ENCODE measurements around the gene CDK4. TPM values are rescaled to one million over a fixed set of nuclear protein-coding genes. Genes with fewer than 3 reads are reported as not detected.
A peak's percentile ranks its signal among the peaks of the same experiment; 100 is the strongest.

CDK4 gene
- total and polyA plus RNA-seq, 7 donors, result 38.0 to 105 (median 56.6) TPM

- peak; percentile 33 for TF ChIP-seq CTCF (IDR thresholded peaks at IDR 0.05)
- WGBS, 3 donors, result 38 to 47% (median 44%) methylated on average over 3 of the region's 3 CpGs
- H3K36me3 ChIP-seq (ENCODE audit: insufficient read depth in 1 of 2, low read depth in 1 of 2), result peaks cover 0 to 21% of the 10 kb centered on the region in 2 donors
- ATAC-seq, result peak in 2 of 4 donors; percentile 32 to 44
- H3K4me3 ChIP-seq, result no peak overlapping the region
- no peak overlapping the region for H3K27ac ChIP-seq
- intact Hi-C loops (cut with DNase I), result no loop called here
- peaks cover 0 to 34% (median 7%) of the 10 kb centered on the region in 3 donors for H3K27me3 ChIP-seq (ENCODE audit: insufficient read depth in 3 of 3, low read length in 2 of 3)
- peaks cover 8% of the 10 kb centered on the region for H3K4me1 ChIP-seq
- no peaks in the 10 kb centered on the region for H3K9me3 ChIP-seq
- no peak for DNase-seq
Observed at GRCh38 chr12:57759360-57759980, 7.4 kb upstream of the CDK4 start.

GRCh38 chr12:57758552-57759359, 6.6 kb upstream of the CDK4 start:
- Histone ChIP-seq H3K27me3 (ENCODE audit: insufficient read depth in 3 of 3, low read length in 2 of 3) (peaks cover 0 to 27% (median 2%) of the 10 kb centered on the region in 3 donors), H3K4me1 (peaks cover 9% of the 10 kb centered on the region), H3K27ac (no peak overlapping the region), H3K36me3 (ENCODE audit: insufficient read depth in 1 of 2, low read depth in 1 of 2) (peaks cover 0 to 21% of the 10 kb centered on the region in 2 donors), H3K4me3 (no peak overlapping the region), H3K9me3 (no peaks in the 10 kb centered on the region)
- DNase-seq (no peak), ATAC-seq (no peak)
- no peak for TF ChIP-seq CTCF (IDR thresholded peaks at IDR 0.05)
- 90 to 93% (median 92%) methylated on average over 24 to 25 of the region's 25 CpGs for whole genome bisulfite sequencing, 3 donors
- intact Hi-C loops (cut with DNase I), result no loop called here

- H3K36me3 ChIP-seq (ENCODE audit: insufficient read depth in 1 of 2, low read depth in 1 of 2), result peaks cover 0 to 21% of the 10 kb centered on the region in 2 donors
- no peaks in the 10 kb centered on the region for H3K9me3 ChIP-seq
- H3K27ac ChIP-seq, result no peak overlapping the region
- WGBS, 3 donors, result 87 to 91% (median 89%) methylated on average over 4 of the region's 4 CpGs
- no peak overlapping the region for H3K4me3 ChIP-seq
- no peak for ATAC-seq
- no peak for DNase-seq
- intact Hi-C loops (cut with DNase I), result no loop called here
- H3K27me3 ChIP-seq (ENCODE audit: insufficient read depth in 3 of 3, low read length in 2 of 3), result peaks cover 0 to 17% (median 1%) of the 10 kb centered on the region in 3 donors
- no peak for TF ChIP-seq CTCF (IDR thresholded peaks at IDR 0.05)
- peaks cover 9% of the 10 kb centered on the region for H3K4me1 ChIP-seq
Observed at GRCh38 chr12:57757771-57758170, 5.7 kb upstream of the CDK4 start.

GRCh38 chr12:57756406-57757341, 4.6 kb upstream of the CDK4 start:
- H3K36me3 ChIP-seq (ENCODE audit: insufficient read depth in 1 of 2, low read depth in 1 of 2), result peaks cover 0 to 21% of the 10 kb centered on the region in 2 donors
- no peaks in the 10 kb centered on the region for H3K9me3 ChIP-seq
- H3K4me1 ChIP-seq, result peaks cover 9% of the 10 kb centered on the region
- no peak for ATAC-seq
- 61 to 68% (median 66%) methylated on average over 22 of the region's 22 CpGs for WGBS, 3 donors
- intact Hi-C loops (cut with DNase I), result no loop called here
- TF ChIP-seq CTCF (IDR thresholded peaks at IDR 0.05), result peak; percentile 32
- DNase-seq, result peak in 1 of 2 donors; percentile 65
- H3K4me3 ChIP-seq, result peak overlapping the region; percentile 72
- H3K27me3 ChIP-seq (ENCODE audit: insufficient read depth in 3 of 3, low read length in 2 of 3), result peaks cover 0 to 6% (median 0%) of the 10 kb centered on the region in 3 donors
- H3K27ac ChIP-seq, result no peak overlapping the region
